OCI-LY3 (cell line): Measurements from ENCODE around the gene LINC01488.

Source experiments
- EZH2phosphoT487 ChIP-seq: fragments of 200-600 bp; shearing (Covaris generic); IDR thresholded peaks from 2 replicates; pipeline ENCODE4 v1.6.1; 2018; ENCODE audit warnings: antibody characterized with exemption, mixed run types, low read depth
- TF ChIP-seq, protein P1 (sequence below): fragments of 200-600, 300-600 bp; sonication (generic); IDR thresholded peaks from 2 replicates; pipeline ENCODE4 v1.5.1; 2014; ENCODE audit warnings: antibody characterized with exemption, low read length, low read depth

- TF ChIP-seq, protein P1, sequence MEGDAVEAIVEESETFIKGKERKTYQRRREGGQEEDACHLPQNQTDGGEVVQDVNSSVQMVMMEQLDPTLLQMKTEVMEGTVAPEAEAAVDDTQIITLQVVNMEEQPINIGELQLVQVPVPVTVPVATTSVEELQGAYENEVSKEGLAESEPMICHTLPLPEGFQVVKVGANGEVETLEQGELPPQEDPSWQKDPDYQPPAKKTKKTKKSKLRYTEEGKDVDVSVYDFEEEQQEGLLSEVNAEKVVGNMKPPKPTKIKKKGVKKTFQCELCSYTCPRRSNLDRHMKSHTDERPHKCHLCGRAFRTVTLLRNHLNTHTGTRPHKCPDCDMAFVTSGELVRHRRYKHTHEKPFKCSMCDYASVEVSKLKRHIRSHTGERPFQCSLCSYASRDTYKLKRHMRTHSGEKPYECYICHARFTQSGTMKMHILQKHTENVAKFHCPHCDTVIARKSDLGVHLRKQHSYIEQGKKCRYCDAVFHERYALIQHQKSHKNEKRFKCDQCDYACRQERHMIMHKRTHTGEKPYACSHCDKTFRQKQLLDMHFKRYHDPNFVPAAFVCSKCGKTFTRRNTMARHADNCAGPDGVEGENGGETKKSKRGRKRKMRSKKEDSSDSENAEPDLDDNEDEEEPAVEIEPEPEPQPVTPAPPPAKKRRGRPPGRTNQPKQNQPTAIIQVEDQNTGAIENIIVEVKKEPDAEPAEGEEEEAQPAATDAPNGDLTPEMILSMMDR, result no peak
- no peak for TF ChIP-seq EZH2phosphoT487
Measured at GRCh38 chr11:69460540-69461257, 20.8 kb upstream of the LINC01488 start.
